Right kidney (tissue), 1 donor: ENCODE results near the gene TGFBR2.

ENCODE experiments used
- DNase-seq: peaks from one replicate; pipeline ENCODE4 v3.0.0-alpha.2; 2016

TGFBR2 gene

DNA sequence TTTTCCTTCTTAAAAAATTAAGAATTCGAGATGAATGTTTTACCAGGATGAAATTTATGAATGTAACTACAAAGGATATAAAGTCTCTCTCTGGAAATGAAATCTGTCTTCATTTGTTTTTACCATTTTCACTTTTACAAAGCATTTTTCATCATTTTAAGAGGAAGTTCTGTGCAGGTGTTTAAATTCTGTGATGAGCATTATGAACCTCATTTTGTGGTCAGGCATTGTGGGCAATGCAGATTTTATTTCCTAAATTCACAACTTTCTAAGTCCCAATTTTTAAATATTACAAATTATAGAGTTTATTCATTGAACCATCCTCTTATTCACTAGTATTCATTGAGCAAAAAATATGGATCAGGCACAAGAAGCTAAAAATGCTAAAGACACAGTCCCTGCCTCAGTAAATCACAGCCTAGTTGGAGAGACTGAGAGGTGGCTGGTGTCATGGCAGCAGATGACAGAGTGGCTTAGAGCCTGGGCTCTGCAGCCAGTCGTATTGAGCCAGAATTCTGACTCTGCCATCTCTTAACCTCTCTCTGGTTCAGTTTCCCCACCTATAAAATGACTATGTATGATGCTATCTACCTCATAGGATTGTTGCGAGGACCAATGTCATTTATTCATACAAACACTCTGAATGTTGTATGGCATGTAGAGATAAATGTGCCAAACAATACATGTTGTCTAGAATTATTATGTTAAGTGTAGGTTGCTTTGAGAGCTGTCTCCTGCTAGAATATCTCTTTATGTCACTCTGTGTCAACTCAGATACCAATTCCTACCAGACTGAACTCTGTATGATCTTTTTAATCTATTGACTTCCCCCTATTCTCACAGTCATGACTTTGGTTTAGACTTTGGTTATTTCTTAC lies 7.5 kb upstream of the TGFBR2 start:
- DNase-seq = no peak

DNA sequence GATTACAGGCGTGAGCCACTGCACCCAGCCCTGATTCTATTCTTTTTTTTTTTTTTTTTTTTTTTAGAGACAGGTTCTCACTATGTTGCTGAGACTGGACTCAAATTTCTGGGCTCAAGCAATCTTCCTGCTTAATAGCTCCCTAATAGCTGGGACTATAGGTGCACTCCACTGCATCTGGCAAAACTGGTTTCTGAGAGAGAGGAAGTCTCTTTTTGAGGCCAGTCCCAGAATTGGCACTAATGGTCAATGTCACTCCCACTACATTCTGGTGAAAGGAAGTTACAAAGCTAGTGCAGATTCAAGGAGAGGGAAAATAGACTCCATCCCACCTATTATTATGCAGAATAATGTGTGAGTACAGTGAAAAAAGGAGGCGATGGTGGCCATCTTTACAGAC lies 5.8 kb upstream of the TGFBR2 start:
- DNase-seq = no peak

DNA sequence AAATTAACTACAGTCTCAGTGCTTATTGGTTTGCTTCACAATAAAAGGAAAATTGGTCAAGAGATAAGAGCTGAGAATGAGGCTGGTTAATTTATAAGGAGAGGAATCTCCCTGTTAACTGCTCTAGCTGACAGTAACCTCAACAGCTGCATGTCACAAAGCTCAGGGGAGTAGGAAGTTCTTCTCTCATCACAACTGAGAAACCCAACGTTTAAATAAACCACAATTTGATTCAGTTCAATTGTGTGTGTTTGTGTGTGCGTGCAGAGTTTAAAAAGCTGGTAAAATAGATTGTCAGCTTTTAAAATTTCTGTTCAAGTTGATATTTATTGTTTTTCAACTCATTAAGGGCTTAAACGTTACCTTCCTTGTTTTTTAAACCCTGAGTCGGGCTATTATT lies 3.5 kb upstream of the TGFBR2 start:
- no peak for DNase-seq

- DNase-seq = no peak
Observed at GRCh38 chr3:30604093-30604492, 2.3 kb upstream of the TGFBR2 start.

GRCh38 chr3:30604558-30604957 lies 1.8 kb upstream of the TGFBR2 start:
- DNase-seq = no peak

DNA sequence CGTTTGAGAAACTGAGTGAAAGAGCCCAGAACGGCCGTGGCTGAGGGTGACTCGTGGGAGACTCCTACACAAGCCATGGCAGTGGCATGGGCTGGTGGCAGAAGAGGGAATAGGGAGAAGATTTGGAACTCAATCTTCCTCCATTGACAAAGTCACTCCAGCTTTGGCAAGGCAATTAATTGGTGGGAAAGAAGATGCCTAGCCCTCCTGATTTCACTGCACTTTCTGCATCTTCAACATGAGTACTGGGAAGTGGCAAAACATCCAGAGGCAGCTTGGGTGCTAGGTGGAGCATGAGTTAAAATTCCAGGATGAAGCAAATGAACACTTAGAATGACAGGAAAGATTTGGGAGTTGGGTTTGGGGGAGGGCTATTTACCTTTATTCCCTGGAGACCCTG lies 1.4 kb upstream of the TGFBR2 start:
- no peak for DNase-seq

DNA sequence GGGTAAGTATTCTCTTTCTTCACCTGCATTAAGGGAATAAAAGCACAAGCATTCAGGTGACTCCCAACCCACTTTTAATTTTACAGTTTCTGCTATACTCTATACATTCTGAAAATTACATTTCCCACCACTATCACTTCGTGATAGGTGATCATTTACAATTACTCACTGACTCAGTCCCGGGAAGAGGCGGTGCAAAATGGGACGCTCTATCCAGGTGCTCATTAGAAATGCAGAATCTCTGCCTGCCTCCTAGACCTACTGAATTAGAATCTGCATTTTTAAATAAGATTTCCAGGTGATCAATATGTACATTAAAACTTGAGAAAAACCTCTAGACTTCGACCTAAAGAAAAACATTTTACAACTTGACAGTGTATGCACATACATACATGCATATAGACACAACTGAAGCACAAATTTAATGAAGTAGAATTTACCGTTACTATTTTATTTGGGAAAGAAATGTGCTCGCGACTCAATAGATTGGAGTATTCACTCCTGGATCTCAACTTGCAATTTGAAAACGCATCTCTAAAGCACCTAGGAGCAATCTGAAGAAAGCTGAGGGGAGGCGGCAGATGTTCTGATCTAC lies 598 bp upstream of the TGFBR2 start:
- DNase-seq = no peak

DNA sequence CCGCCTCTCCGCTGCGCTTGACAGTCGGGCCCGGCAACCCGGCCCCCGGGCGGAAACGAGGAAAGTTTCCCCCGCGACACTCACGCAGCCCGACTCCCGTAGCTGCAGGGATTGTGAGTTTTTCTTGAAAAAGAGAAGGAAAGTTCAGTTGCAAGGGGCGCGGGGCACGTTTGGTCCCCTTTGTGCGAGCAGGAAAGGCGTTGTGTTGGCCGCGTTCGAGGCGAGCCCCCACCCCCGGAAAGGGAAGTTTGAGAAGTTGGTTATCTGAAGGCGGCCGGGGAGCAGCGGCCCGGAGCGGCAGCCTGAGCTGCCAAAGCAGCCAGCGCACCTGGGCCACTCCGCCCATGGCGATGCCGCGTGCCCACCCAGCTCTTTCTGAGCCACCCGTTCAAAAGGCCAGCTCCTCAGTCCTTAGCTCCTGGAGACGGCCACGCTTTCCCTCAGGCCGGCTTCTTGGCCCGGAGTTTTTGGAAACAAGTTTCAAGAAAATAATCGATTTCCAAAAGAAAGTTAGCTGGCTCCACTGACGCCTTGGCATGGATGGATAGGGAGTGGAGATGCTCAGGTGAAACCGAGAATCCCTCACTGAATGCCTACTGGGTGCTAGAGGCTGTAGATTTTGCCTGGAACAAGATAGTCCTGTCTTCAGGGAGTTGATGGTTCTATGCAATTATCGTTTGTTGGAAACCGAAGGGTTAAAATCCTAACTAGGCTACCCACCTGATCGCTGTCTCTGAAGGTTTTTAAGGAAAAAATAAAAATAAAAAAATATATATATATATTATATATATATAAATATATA lies 832 bp downstream of the TGFBR2 start:
- no peak for DNase-seq

GRCh38 chr3:30608598-30608947 lies 2.2 kb downstream of the TGFBR2 start:
- no peak for DNase-seq

GRCh38 chr3:30609930-30610701 lies 3.7 kb downstream of the TGFBR2 start:
- no peak for DNase-seq

DNA sequence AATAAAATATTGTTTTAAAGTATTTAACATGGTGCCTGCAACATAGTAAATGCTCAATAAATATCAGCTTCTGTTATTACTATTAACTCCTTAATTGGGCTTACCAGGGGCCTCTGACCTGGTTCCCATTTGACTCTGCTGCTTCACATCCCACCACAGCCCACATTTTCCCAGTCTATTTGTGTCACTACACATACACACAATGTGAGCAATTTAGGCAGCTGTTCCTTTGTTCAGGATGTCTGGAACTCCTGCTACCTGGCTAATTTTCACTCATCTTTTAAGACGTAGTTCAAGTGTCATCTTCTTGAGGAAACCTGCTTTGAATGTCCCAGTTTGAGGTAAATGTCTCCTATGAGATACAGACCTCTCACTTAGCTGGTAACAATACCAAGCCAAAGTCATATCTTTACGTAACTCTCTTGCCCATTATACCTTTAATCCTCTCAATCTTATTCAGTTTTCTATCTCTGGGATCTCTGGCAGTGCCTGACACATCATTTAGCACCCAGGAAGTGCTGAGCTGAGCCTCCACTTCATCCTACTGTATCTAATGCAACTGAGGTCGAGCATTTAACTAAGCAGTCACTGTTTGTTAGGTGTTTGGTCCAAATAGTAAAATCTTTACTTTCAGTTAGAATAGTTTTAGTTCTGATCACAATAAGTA lies 4.4 kb downstream of the TGFBR2 start:
- DNase-seq = no peak

DNA sequence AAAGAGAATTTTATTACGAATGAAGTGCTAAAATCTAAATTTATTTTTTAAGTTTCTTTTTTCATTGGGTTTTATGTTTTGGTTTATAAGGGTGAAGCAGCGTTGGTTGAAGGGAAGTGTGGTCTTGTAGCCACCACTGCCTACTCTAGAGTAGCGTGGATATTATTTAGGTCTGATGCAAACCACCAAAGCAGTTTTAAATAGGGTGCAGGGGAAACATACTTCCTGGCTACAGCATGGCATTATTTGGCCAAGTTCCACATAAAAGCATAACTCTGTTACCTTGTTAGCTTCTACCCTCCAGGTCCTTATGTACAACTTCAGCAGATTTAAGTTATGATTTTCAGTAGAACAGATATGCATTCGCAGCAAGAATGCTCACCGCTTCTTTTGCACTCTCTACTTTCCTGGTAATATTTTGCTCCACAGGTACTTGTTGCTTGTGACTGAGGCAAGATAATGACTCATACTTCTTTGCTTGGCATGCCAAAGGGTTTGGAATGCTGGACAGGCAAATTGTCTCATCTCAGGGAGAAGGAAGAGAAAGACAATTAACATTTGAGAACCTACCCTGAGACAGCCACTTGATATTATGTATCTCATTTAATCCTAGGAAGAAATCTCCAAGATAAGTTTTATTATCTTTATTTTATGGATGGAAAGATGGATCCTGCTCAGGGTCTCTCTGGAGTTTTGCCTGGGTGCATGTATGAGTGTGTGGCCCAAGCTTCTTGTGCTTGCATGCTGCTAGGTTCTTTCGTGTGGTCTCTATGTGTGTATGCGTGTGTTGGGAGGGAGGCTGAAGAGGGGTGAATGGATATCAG lies 5.4 kb downstream of the TGFBR2 start:
- no peak for DNase-seq

- no peak for DNase-seq
Observed at GRCh38 chr3:30612437-30613132, 6.2 kb downstream of the TGFBR2 start.

GRCh38 chr3:30613133-30613825 lies 6.9 kb downstream of the TGFBR2 start:
- no peak for DNase-seq

GRCh38 chr3:30614373-30614772 lies 8.0 kb downstream of the TGFBR2 start:
- no peak for DNase-seq

DNA sequence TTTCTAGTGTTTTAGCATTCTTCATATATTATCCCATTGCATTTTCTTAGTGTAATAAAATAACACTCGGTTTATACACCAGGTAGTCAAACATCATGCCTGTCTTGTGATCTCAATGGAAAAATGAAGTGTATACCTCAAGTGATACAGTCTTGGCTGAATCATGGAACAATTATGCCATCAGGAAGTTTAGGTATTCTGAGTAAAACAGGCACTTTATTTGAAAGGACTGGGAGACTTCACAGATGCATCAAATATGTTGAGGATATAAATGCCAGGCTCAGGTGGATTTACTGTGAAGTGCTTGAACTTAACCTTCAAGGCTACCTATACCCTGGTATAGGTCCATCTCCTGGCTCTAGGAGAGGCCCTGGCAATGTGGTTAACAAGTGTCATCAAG lies 8.5 kb downstream of the TGFBR2 start:
- no peak for DNase-seq

GRCh38 chr3:30615615-30616346 lies 9.4 kb downstream of the TGFBR2 start:
- DNase-seq = no peak

- DNase-seq = no peak
Observed at GRCh38 chr3:30616347-30617027, 10.1 kb downstream of the TGFBR2 start.
